ENCODE results near the gene PTGDS.

The PTGDS gene

DNA sequence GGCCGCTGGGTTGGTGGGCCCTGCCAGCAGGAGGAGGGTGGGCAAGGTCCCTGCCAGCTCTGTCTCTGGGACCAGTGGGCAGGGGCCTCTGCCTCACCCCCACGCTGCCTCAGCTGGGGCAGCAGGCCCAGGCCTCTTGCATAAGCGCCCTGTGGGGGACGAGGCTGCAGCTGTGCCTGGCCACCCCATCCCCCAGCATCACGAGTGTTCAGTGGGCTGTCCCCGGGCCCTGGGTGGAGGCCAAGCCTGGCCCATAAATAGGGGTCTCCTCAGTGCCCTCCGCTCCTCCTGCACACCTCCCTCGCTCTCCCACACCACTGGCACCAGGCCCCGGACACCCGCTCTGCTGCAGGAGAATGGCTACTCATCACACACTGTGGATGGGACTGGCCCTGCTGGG lies at the start of gene PTGDS:
PTGDS (plus strand) TSS at position 282 of the 400 bp plus-strand sequence; CDS start at position 357, 75 bp downstream.
- Histone ChIP-seq H3K4me3 (replicated peaks; ENCODE audit: low read depth, low read length) (no peak within 1 kb of the TSS), H3K36me3 (ENCODE audit: control insufficient read depth, insufficient read depth, low read length) (no peaks in the 10 kb centered on the region), H3K27me3 (replicated peaks; ENCODE audit: control insufficient read depth, insufficient read depth, low read length) (peaks cover 2% of the 10 kb centered on the region; the same call in 1 of the 2 replicates)
- no peak for DNase-seq (ENCODE audit: extremely low read depth, insufficient read length)
- TF ChIP-seq, protein P1, sequence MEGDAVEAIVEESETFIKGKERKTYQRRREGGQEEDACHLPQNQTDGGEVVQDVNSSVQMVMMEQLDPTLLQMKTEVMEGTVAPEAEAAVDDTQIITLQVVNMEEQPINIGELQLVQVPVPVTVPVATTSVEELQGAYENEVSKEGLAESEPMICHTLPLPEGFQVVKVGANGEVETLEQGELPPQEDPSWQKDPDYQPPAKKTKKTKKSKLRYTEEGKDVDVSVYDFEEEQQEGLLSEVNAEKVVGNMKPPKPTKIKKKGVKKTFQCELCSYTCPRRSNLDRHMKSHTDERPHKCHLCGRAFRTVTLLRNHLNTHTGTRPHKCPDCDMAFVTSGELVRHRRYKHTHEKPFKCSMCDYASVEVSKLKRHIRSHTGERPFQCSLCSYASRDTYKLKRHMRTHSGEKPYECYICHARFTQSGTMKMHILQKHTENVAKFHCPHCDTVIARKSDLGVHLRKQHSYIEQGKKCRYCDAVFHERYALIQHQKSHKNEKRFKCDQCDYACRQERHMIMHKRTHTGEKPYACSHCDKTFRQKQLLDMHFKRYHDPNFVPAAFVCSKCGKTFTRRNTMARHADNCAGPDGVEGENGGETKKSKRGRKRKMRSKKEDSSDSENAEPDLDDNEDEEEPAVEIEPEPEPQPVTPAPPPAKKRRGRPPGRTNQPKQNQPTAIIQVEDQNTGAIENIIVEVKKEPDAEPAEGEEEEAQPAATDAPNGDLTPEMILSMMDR (IDR thresholded peaks at IDR 0.05; ENCODE audit: insufficient read depth, low read length, poor library complexity, severe bottlenecking): no peak

DNA sequence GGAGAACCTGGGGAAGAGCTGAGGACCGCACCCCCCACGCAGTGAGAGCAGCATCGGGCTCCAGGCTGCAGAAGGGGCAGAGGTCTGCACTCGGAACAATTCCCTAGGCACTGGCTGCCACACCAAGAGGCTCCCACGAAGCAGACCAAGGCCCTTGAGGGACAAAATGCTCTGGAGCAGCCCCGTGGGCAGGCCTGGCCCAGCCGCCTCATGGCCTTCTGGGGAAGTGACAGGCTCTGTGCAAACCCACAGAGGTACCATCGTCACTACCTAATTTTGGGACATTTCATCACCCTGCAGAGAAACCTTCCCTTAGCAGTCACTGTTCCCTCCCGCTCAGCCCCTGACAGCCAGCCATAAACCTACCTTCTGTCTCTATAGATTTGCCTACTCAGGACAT lies 48.7 kb upstream of the PTGDS start:
- Histone ChIP-seq H3K36me3 (ENCODE audit: control insufficient read depth, insufficient read depth, low read length) (peaks cover 30% of the 10 kb centered on the region), H3K4me3 (replicated peaks; ENCODE audit: low read depth, low read length) (no peak overlapping the region), H3K27me3 (replicated peaks; ENCODE audit: control insufficient read depth, insufficient read depth, low read length) (no peaks in the 10 kb centered on the region)
- TF ChIP-seq, protein P1 (IDR thresholded peaks at IDR 0.05; ENCODE audit: insufficient read depth, low read length, poor library complexity, severe bottlenecking): no peak
- DNase-seq (ENCODE audit: extremely low read depth, insufficient read length): no peak

DNA sequence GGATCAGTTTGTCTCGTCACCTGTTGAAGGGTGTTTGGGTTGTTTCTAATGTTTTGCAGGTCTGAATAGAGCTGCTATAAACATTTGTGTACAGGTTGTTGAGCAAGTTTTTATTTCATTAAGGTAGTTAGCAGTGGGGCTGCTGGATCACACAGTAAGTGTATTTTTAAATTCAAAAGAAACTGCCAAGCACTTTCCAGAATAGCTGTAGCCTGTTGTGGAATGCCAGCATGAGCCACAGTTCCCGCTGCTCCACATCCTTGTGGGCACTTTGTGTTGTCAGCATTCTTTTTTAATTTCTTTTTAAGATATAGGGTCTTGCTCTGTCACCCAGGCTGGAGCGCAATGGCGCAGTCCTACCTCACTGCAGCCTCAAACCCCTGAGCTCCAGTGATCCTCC lies 47.3 kb upstream of the PTGDS start:
- peaks cover 25% of the 10 kb centered on the region for H3K36me3 ChIP-seq (ENCODE audit: control insufficient read depth, insufficient read depth, low read length)
- no peak overlapping the region for H3K4me3 ChIP-seq (replicated peaks; ENCODE audit: low read depth, low read length)
- no peaks in the 10 kb centered on the region for H3K27me3 ChIP-seq (replicated peaks; ENCODE audit: control insufficient read depth, insufficient read depth, low read length)
- TF ChIP-seq, protein P1 (IDR thresholded peaks at IDR 0.05; ENCODE audit: insufficient read depth, low read length, poor library complexity, severe bottlenecking): no peak
- no peak for DNase-seq (ENCODE audit: extremely low read depth, insufficient read length)

DNA sequence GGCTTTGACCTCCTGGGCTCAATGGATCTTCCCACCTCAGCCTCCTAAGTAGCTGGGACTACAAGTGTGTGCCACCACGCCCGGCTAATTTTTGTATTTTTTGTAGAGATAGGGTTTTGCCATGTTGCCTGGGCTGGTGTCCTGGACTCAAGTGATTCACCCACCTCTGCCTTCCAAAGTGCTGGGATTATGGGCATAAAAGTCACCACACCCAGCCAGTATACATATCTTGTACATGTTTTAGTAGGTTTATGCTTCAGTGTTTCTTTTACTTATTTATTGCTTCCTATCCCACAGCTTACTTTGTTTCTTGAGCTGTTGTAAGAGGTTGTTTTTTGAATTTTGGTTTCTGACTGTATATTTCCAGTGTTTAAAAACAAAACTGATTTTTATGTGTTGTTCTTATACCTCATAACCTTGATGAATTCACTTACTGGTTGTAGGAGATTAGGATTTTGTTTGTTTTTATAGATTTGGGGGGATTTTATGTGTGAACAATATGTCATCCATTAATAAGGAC lies 45.6 kb upstream of the PTGDS start:
- H3K4me3 ChIP-seq (replicated peaks; ENCODE audit: low read depth, low read length): no peak overlapping the region
- H3K36me3 ChIP-seq (ENCODE audit: control insufficient read depth, insufficient read depth, low read length): peaks cover 11% of the 10 kb centered on the region
- H3K27me3 ChIP-seq (replicated peaks; ENCODE audit: control insufficient read depth, insufficient read depth, low read length): no peaks in the 10 kb centered on the region
- TF ChIP-seq, protein P1 (IDR thresholded peaks at IDR 0.05; ENCODE audit: insufficient read depth, low read length, poor library complexity, severe bottlenecking): no peak
- DNase-seq (ENCODE audit: extremely low read depth, insufficient read length): no peak

DNA sequence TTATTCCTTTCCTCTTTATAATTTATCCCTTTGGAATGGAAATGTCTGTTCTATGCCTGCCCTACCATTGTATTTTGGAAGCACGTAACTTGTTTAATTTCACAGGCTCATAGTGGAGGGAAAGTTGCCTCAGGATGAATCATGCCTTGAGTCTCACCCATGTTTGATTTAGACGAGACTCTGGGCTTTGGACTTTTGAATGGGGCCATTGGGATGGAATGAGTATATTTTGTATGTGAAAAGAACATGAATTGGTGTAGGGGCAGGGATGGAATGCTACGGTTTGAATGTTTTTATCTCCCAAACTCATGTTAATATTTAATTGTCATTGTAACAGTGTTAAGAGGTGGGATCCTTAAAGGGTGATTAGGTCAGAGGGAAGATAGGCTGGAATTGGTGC lies 43.0 kb upstream of the PTGDS start:
- DNase-seq (ENCODE audit: extremely low read depth, insufficient read length): no peak
- peaks cover 4% of the 10 kb centered on the region for H3K36me3 ChIP-seq (ENCODE audit: control insufficient read depth, insufficient read depth, low read length)
- no peaks in the 10 kb centered on the region for H3K27me3 ChIP-seq (replicated peaks; ENCODE audit: control insufficient read depth, insufficient read depth, low read length)
- no peak overlapping the region for H3K4me3 ChIP-seq (replicated peaks; ENCODE audit: low read depth, low read length)
- TF ChIP-seq, protein P1 (IDR thresholded peaks at IDR 0.05; ENCODE audit: insufficient read depth, low read length, poor library complexity, severe bottlenecking): no peak

DNA sequence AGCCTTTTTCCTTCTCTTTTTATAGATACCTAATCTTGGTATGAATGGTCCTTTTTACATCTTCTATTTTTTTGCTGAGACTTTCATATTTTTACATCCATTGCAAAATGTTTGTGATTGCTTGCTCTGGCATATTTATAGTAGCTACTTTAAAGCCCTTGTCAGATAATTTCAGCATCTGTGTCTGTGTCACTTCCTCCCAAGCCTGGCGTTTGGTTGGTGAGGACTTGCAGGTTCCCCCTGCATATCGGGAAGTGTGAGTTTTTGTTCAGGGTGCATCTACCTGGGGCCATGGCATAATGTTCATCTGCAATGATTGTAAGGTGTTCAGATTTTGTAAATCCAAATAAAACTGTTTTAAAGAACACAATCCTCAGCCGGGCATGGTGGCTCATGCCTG lies 41.7 kb upstream of the PTGDS start:
- H3K4me3 ChIP-seq (replicated peaks; ENCODE audit: low read depth, low read length): no peak overlapping the region
- DNase-seq (ENCODE audit: extremely low read depth, insufficient read length): no peak
- H3K27me3 ChIP-seq (replicated peaks; ENCODE audit: control insufficient read depth, insufficient read depth, low read length): no peaks in the 10 kb centered on the region
- peaks cover 15% of the 10 kb centered on the region for H3K36me3 ChIP-seq (ENCODE audit: control insufficient read depth, insufficient read depth, low read length)
- TF ChIP-seq, protein P1 (IDR thresholded peaks at IDR 0.05; ENCODE audit: insufficient read depth, low read length, poor library complexity, severe bottlenecking): no peak

Measured in GM06990 (cell line).